NCI-H1092 (cell line): ENCODE measurements around the gene NRP1.

Experiments
- DNase-seq: peaks from one replicate; lab custom pipeline; 2025; lab: John Stamatoyannopoulos, UW

Gene NRP1

GRCh38 chr10:33290321-33291052 lies 44.0 kb downstream of the NRP1 start:
- DNase-seq: no peak

GRCh38 chr10:33289776-33290175 lies 44.7 kb downstream of the NRP1 start:
- no peak for DNase-seq

DNA sequence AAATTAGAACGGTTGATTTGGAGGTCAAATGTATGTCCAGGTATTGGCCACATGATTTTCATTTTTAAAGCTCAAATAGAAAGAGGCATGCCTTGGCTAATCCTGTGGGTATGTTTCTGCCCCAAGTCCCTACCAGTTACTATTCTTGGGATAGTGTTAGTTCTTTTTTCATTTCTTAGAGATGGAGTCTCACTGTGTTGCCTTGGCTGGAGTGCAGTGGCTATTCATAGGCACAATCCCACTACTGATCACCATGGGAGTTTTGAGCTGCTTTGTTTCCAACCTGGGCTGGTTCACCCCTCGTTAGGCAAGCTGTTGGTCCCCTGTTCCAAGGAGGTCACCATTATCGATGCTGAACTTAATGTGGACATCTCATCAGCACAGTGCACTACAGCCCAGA lies 46.3 kb downstream of the NRP1 start:
- DNase-seq: no peak

DNA sequence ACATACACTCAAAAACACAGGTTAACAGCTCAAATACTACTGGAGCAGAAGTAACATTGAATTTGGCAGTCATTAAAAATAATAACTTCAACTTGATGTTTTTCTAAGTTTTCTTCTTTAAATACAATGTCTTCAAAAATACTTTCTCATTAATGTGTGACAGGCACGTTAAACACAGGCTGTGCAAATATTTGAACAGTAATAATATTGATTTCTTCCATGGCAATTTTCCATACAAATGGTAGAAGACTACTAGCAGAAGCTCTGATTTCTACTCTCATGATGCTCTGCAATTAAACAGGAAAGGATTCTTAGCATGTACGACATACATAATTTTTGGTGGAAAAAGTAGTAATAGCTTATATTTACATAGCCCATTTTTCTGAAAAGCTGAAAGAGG lies 47.4 kb downstream of the NRP1 start:
- no peak for DNase-seq

DNA sequence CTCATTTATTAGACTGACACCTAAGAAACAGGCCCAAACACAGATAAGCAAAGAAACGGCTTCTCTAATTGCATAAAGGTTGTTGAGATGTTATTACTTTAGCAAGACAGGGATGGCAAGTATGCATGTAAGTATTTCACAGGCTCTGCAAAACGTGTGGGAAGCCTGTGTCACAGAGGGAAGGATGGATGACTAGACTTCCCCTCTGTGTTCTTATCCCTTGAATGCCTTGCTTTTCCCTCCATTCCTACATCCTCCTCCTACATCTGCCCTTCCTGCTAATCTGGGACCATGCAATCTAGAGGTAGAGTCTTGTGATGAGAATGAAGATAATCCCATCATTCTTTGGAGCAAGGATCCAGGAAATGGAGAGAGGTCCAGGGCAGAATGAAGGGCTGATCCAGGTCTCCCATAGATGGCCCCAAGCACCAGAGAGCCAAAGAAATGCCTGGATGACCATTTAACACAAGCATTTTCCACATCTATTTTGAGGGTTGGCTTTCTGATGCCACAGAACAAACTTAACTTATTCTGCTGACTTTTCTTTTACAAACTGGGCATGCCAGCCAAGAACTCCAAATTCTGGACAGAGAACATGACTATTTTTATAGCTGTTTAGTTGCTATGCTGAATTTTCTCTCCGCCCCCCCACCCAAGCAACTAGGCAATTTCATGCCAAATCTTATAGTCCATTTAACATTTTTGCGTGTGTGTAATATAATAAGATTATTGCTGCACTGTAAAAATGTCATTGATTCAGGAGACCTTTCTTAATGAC lies 48.1 kb downstream of the NRP1 start:
- DNase-seq: no peak

DNA sequence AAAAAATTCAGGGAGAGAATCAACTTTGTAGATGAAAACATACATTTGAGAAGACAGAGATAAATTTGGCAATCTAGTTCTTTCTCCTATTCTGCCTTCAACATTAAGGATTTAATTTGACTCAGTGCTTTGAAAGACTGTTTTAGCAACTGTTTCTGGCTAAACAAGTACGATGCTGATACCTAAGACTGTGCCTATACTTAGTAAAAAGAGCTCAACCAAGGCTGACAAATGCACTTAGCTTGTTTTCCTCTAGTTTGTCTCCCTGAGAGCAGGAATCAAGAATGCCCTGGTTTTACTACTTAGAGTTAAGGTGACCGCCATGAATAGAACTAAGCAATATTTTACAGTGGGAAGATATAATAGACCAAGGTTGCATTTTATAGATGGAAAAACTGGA lies 49.5 kb downstream of the NRP1 start:
- no peak for DNase-seq

DNA sequence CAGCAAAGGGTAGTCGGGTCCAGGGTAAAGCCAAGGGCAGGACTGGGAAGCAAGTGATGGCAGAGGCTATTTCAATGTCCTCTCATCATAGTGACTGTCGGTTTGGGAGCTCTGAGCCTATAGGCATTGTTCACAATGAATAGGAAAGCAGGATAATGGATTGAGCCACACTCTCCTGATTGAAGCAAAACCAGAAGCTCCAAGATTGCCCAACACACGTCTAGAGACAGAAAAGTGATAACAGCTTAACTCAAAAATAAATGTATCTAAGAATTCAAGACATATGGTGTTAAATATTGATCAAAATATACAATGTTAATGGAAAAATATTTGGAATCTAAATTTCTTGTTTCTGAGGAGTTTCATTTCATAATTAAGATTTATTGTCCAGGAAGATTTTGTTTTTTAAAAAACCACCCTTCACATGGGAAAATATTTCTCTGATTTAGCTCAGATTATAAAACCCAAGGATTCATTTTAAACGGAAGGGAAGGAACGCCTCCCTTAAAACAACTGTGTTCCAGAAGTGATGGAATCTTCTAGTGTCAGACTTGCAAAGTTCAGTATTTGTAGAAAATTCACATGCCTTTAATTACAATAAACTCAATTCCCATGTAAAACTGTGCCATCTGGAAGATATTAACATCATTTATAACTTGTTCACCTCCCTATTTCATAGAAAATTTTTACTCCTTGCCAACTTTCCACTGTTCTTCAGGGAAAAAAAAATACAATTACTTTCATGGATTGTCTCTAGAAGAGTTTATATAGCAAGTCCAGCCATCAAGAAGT lies 54.5 kb downstream of the NRP1 start:
- no peak for DNase-seq

GRCh38 chr10:33279276-33279675 lies 55.2 kb downstream of the NRP1 start:
- DNase-seq: no peak

DNA sequence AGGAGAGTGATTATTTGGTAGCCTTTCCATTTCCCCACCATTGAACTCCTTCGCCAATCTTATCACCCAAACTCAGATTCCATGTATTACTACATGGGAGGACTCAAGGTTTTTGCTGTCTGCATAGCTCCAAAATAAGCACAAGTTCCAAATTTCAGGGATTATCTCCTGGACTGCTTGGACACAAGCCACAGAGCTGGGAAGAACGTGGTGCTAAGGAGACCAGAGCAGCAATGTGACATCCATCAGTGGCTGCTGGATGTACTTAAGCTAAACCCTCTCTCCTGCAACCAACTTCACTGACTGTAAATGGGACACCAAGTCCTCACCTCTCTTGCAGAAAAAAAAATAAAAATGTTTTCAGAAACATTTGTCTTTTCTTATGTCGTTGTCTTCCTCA lies 56.3 kb downstream of the NRP1 start:
- DNase-seq: no peak

GRCh38 chr10:33277135-33277536 lies 57.3 kb downstream of the NRP1 start:
- DNase-seq: no peak

DNA sequence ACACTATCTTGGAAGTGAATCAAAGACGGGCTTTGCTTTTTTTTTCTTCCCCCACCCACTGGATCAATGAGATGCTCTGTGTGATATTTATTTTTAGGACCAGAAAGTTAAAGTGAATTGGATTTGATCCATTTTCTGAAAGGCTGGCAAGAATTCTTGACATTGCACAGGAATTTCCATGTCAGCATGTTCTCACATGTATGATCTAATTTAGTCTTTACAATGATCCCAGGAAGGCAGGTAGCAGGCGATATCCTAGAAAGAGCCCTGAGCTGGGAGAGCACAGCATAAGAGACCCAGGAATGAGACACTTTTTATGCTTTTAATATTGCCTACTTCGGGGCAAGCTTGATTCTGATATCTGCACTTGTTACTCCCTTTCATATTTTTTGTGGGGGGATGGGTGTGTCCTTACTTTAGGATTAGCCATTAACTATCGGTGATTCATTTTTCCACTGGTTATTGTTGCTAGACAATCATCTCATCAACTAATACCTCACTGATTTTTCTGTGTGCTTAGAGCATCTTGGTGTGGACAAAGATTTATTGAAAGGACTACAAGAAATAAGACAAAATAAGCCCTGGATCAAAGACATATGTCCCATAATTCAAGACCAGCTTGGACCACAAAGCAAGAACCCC lies 58.1 kb downstream of the NRP1 start:
- no peak for DNase-seq

DNA sequence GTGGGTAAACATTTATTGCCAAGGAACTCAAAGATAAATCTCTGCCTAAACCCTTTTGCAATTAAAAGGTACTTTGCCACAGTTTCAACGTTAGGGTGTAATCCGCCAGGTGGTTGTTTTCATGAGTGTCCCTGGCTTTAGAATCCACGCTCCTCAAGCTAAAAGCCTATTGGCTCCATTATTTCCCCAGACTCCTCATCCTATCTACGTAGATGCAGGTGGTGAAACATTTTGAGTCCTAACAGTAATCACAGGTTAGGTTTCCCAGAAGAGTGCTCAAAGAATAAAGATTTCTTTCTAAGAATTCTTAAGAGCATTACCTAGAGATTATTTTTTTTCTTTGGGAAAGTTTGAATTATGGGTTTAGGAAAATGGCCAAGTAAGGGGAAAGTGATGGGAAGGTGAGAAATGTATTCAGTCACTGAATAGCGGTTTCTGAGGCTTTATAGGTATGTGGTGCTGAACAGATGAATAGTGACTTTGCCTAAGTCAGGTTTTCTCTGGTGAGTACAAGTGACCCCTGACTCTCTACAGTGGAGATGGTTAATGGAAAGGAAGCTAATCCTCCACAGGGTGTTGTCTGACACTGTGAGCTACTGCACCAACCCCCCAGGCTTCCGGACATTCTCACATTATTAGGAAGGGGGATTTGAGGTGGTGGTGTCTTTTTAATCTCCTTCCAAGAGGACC lies 60.2 kb downstream of the NRP1 start:
- DNase-seq: no peak

DNA sequence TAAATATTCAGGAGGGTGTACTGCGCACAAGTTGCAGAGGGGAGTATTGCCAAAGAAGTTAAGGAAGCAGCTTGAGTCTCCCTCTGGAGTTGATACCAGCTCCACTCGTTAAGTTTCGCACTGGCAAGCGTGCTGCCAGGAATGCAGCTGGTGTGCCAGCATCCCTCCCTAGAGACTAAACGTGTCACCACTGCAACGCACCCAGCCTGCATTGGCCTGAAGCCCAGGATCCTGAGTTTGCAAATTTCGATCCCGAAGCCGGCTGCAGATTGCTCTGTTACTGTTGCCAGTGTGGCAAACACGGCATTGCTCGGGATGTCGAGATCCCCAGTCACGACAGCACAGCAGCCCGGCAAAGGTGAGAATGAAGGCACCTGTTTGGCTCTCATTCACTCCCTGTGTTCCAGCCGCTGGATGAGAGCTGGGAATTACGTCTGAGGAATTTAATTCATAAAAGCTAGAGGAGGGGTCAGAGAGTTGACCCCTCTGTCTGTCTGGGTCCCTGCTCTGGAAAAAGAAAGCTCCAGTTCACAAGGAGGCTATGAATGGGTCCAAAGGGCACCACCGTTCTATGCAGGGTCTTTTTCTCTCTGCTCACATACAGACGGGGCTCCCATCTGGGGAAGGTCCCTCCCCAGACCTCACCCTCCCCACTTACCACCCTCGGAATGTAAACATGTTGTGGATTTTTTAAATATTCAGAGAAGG lies 61.0 kb downstream of the NRP1 start:
- DNase-seq: peak; percentile 62

- DNase-seq: no peak
Observed at GRCh38 chr10:33272635-33273034, 61.8 kb downstream of the NRP1 start.

DNA sequence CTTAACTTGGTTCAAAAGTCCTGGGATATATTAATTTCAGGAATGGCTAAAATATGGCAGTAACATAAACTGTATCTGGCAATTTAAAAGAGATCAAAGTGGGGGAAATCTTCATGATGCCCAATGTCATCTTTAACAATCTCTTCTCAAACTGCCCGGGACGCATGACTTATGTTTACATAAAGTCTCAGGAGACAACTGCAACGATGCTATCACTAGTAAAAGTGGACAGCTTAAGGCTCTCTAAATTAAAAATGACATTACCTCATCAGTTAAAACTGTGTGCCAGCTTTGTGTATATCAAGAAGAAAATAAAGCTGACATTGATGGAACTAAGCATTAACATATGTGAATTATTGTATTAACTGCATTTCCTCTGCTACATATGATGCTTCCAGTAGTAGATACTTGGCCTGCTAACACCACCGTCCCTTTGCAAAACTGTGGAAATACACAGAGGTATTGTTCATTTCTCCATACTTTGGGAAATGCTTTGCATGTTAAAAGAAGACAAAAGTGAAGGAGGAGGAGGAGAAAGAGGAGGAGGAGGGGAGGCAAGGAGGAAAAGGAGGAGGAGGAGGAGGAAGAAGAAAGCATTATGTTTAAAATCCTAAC lies 62.4 kb downstream of the NRP1 start:
- no peak for DNase-seq

DNA sequence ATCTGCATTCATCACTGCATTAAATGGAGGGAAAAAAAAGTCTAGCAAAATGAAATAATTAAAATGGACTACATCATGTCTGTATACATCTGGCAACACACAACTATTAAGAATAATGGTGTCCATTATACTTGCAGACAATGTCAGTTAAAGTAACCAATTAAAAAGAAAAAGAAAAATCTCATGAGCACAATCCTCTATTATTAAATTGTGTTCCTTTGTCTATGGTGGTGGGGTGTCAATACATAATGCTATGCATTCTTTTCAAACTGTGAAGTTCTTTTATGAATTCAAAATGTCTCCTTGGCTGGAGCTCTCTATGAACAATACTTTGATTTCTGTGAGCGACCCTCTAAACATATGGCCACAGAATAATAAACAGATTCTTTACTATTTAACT lies 63.5 kb downstream of the NRP1 start:
- DNase-seq: no peak

- DNase-seq: no peak
Observed at GRCh38 chr10:33267708-33268107, 66.8 kb downstream of the NRP1 start.

DNA sequence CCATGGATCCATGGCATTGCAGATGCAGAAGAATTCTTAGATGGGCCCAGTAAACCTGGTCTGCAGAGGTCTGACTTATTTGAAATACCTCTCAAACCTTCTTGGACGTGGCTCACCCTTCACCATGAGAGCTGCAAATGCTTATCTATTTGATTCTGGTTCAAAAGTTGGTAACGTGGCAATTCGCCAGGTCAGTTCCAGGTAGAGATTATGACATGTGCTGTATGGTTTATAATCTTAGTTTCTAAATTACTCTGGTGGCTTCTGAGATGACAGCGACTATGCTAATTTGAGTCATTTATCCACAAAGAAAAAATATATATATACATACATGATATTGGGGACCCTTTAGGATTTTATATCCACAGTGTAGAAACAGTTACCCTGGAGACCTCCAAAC lies 68.8 kb downstream of the NRP1 start:
- DNase-seq: no peak

GRCh38 chr10:33263453-33263852 lies 71.0 kb downstream of the NRP1 start:
- DNase-seq: no peak

DNA sequence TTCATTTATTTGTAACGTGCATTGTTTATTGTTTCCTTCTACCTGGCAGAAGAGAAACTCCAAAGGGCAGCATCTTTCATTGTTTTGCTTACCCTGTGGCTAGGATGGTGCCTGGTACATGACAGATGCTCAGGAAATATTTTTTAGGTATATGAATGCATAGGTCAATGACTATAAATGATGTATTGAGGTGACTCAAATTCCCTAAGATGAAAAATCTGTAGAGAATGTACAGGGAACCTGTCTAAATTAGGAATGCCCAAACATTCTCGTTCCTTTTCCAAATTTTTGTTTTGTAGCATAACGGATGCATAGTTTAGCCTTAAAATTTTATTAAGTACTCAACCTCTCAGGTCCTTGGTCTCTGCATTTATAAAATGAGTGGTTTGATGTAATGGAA lies 71.6 kb downstream of the NRP1 start:
- no peak for DNase-seq
